H1 (cell line): Measurements from ENCODE around the gene CCDC127. TPM values are rescaled to one million over a fixed set of nuclear protein-coding genes. Genes with fewer than 3 reads are reported as not detected.

Experiments
- CTCF ChIA-PET: fragments of 300-600 bp; sonication (Branson Sonifier 250); formaldehyde crosslinking; loops from one replicate; lab custom pipeline; 2021; ENCODE audit not compliant: partially characterized antibody; lab: Charles Lee
- POLR2A ChIA-PET: fragments of 300-600 bp; sonication (Branson Sonifier 250); formaldehyde crosslinking; loops from one replicate; lab custom pipeline; 2021; ENCODE audit warnings: inconsistent platforms; ENCODE audit not compliant: partially characterized antibody; lab: Charles Lee
- DNase-seq, 2 experiments: peaks; one replicate each; pipeline versions ENCODE4 v3.0.0 to v3.0.0-alpha.2; 2010 to 2022; ENCODE audit warnings: low spot score in 2 of 2, low read depth in 1 of 2, mixed read lengths in 1 of 2
- FAIRE-seq: peaks from 2 replicates; lab custom pipeline; 2011; peaks lifted over from hg19 to GRCh38; lab: Jason Lieb, UNC
- H2AFZ ChIP-seq: 2 replicates; pipeline ENCODE4 v1.8.1; 2012; ENCODE audit warnings: low read length, inconsistent platforms
- H2AK5ac ChIP-seq: 2 replicates; pipeline ENCODE4 v1.6.1; 2013; ENCODE audit warnings: low read depth, low read length
- H2BK120ac ChIP-seq: replicated peaks from 2 replicates; pipeline ENCODE3; 2013; ENCODE audit warnings: low read depth, low read length, inconsistent platforms
- H2BK12ac ChIP-seq: 2 replicates; pipeline ENCODE4 v1.6.1; 2013; ENCODE audit warnings: low read depth, low read length
- H2BK15ac ChIP-seq: 2 replicates; pipeline ENCODE4 v1.6.1; 2013; ENCODE audit warnings: low read length
- H2BK20ac ChIP-seq: 2 replicates; pipeline ENCODE4 v1.6.1; 2013; ENCODE audit warnings: low read length
- H2BK5ac ChIP-seq: 2 replicates; pipeline ENCODE4 v1.6.1; 2013; ENCODE audit warnings: low read depth, low read length
- H3K14ac ChIP-seq: 2 replicates; pipeline ENCODE4 v1.6.1; 2013; ENCODE audit warnings: inconsistent platforms; ENCODE audit not compliant: insufficient read length
- H3K18ac ChIP-seq: 2 replicates; pipeline ENCODE4 v1.6.1; 2013; ENCODE audit warnings: low read length; ENCODE audit errors: extremely low read depth
- H3K23ac ChIP-seq: 2 replicates; pipeline ENCODE4 v1.6.1; 2013; ENCODE audit warnings: inconsistent platforms; ENCODE audit not compliant: insufficient read length
- H3K23me2 ChIP-seq: 2 replicates; pipeline ENCODE4 v1.6.1; 2013; ENCODE audit warnings: low read depth, low read length
- H3K27ac ChIP-seq: 2 replicates; pipeline ENCODE4 v1.6.1; 2011; ENCODE audit warnings: low read depth, low read length, inconsistent platforms
- H3K27me3 ChIP-seq, 4 experiments: replicated peaks in 1 of 4; 1 replicate in 1 of 4; 2 replicates in 3 of 4; pipeline versions ENCODE4 v1.6.1 to v1.8.1; 2011 to 2013; ENCODE audit warnings: low read length in 3 of 4, mild to moderate bottlenecking in 3 of 4, inconsistent platforms in 2 of 4, mixed read lengths in 2 of 4, moderate library complexity in 1 of 4; ENCODE audit not compliant: control insufficient read depth in 3 of 4, insufficient read depth in 3 of 4; ENCODE audit errors: extremely low read depth in 1 of 4
- H3K36me3 ChIP-seq, 4 experiments: 2 replicates each; pipeline versions ENCODE4 v1.6.1 to v1.8.1; 2011 to 2013; ENCODE audit warnings: mild to moderate bottlenecking in 4 of 4, low read length in 3 of 4, moderate library complexity in 2 of 4, control low read depth in 1 of 4, inconsistent platforms in 1 of 4; ENCODE audit not compliant: insufficient read depth in 4 of 4, control insufficient read depth in 2 of 4
- H3K4ac ChIP-seq: replicated peaks from 2 replicates; pipeline ENCODE3; 2013; ENCODE audit warnings: low read length, low read depth, mixed read lengths, inconsistent platforms; ENCODE audit not compliant: insufficient read length
- H3K4me1 ChIP-seq, 4 experiments: replicated peaks in 1 of 4; 1 replicate in 1 of 4; 2 replicates in 3 of 4; pipeline versions ENCODE4 v1.6.1 to v1.8.1; 2011 to 2013; ENCODE audit warnings: low read length in 3 of 4, inconsistent platforms in 2 of 4, mixed read lengths in 1 of 4; ENCODE audit not compliant: insufficient read depth in 4 of 4, control insufficient read depth in 3 of 4
- H3K4me2 ChIP-seq, 2 experiments: 2 replicates each; pipeline versions ENCODE4 v1.6.1 to v1.8.1; 2011 to 2013; ENCODE audit warnings: low read depth in 2 of 2, low read length in 2 of 2, control low read depth in 1 of 2, inconsistent platforms in 1 of 2, mild to moderate bottlenecking in 1 of 2; ENCODE audit not compliant: insufficient read depth in 1 of 2
- H3K4me3 ChIP-seq, 4 experiments: fragments of 200-600, 300-600 bp in 1 of 4; sonication (generic), shearing (Covaris generic), sonication (Bioruptor Twin) in 1 of 4; 2 replicates each; pipeline versions ENCODE4 v1.5.1 to v1.8.1; 2011 to 2016; ENCODE audit warnings: low read length in 4 of 4, low read depth in 3 of 4, control low read depth in 2 of 4, inconsistent platforms in 2 of 4, mild to moderate bottlenecking in 2 of 4, mixed read lengths in 1 of 4, moderate library complexity in 1 of 4; ENCODE audit not compliant: insufficient read depth in 2 of 4; ENCODE audit errors: extremely low read depth in 1 of 4
- H3K56ac ChIP-seq: replicated peaks from 2 replicates; pipeline ENCODE3; 2013; ENCODE audit warnings: low read depth, mild to moderate bottlenecking, mixed read lengths, low read length, inconsistent platforms; ENCODE audit not compliant: insufficient read length
- H3K79me1 ChIP-seq: 2 replicates; pipeline ENCODE4 v1.6.1; 2013; ENCODE audit warnings: low read depth, low read length, control low read depth
- H3K79me2 ChIP-seq, 2 experiments: 2 replicates each; pipeline versions ENCODE4 v1.6.1 to v1.8.1; 2012 to 2013; ENCODE audit warnings: low read length in 2 of 2, mild to moderate bottlenecking in 2 of 2, inconsistent platforms in 1 of 2; ENCODE audit not compliant: insufficient read depth in 2 of 2, control insufficient read depth in 1 of 2
- H3K9ac ChIP-seq, 4 experiments: replicated peaks in 1 of 4; 1 replicate in 1 of 4; 2 replicates in 3 of 4; pipeline versions ENCODE4 v1.6.1 to v1.8.1; 2011 to 2013; ENCODE audit warnings: low read depth in 3 of 4, low read length in 3 of 4, control low read depth in 2 of 4, mild to moderate bottlenecking in 2 of 4, moderate library complexity in 2 of 4, inconsistent platforms in 1 of 4; ENCODE audit errors: extremely low read depth in 1 of 4
- H3K9me3 ChIP-seq, 2 experiments: 2 replicates each; pipeline versions ENCODE4 v1.6.1 to v1.8.1; 2012 to 2013; ENCODE audit warnings: mild to moderate bottlenecking in 2 of 2, moderate library complexity in 2 of 2, control low read depth in 1 of 2, inconsistent platforms in 1 of 2, low read depth in 1 of 2, low read length in 1 of 2, mixed read lengths in 1 of 2; ENCODE audit not compliant: insufficient read depth in 2 of 2
- H4K20me1 ChIP-seq, 2 experiments: replicated peaks in 1 of 2; 2 replicates each; pipeline versions ENCODE3 to v1.8.1; 2011 to 2013; ENCODE audit warnings: inconsistent platforms in 2 of 2, low read length in 2 of 2, mild to moderate bottlenecking in 1 of 2; ENCODE audit not compliant: insufficient read depth in 2 of 2, control insufficient read depth in 1 of 2
- H4K5ac ChIP-seq: 2 replicates; pipeline ENCODE4 v1.6.1; 2013; ENCODE audit warnings: low read length, low read depth, mixed read lengths, inconsistent platforms; ENCODE audit not compliant: insufficient read length
- H4K8ac ChIP-seq: 2 replicates; pipeline ENCODE4 v1.8.0; 2013; ENCODE audit warnings: mild to moderate bottlenecking, moderate library complexity, low read length, inconsistent platforms; ENCODE audit not compliant: insufficient read depth; ENCODE audit errors: extremely low read depth
- H4K91ac ChIP-seq: replicated peaks from 2 replicates; pipeline ENCODE3; 2013; ENCODE audit warnings: low read length, mixed read lengths, inconsistent platforms; ENCODE audit not compliant: insufficient read length
- ZNF274 ChIP-seq: IDR thresholded peaks from 2 replicates; pipeline ENCODE4 v1.7.0; 2012; ENCODE audit warnings: low read length, borderline replicate concordance; ENCODE audit errors: extremely low read depth
- WGBS, 2 experiments: shearing (Covaris generic) in 1 of 2; methylation state at CpG; one replicate each; pipeline versions ENCODE4 v1.1.6 to v1.1.7; 2013 to 2015; ENCODE audit warnings: low lambda C conversion rate in 2 of 2, mixed read lengths in 2 of 2, inconsistent platforms in 1 of 2, low coverage in 1 of 2, missing lambda C conversion rate in 1 of 2; ENCODE audit not compliant: insufficient replicate concordance in 2 of 2, insufficient coverage in 1 of 2, insufficient read length in 1 of 2; ENCODE audit errors: extremely low coverage in 1 of 2, missing lambda C conversion rate in 1 of 2; 5-methylcytosine and 5-hydroxymethylcytosine counted together
- polyA plus RNA-seq, 7 experiments: library from polyadenylated mRNA; depleted of rRNA in 3 of 7; stranded (reverse) in 5 of 7; unstranded in 2 of 7; fragments of >200 nt in 5 of 7; fragments of 200-250 nt in 2 of 7; gene quantifications; 1 replicate in 5 of 7; 2 replicates in 1 of 7; 4 replicates in 1 of 7; pipeline versions ENCODE4 v1.2.1 to v1.2.3, GENCODE V29; 2011 to 2013; ENCODE audit warnings: missing spikeins in 2 of 7, mixed read lengths in 2 of 7
- total RNA-seq: library from RNA; stranded (reverse); fragmentation: NEBNext Ultra II Directional; extraction: Animal tissue kit (Norgen Biotek cat#: 25700); gene quantifications from 2 replicates; pipeline ENCODE4 v1.2.1, GENCODE V29; 2021

The CCDC127 gene
- total and polyA plus RNA-seq, 2 of the 8 experiments (the other 6 are each of a cell fraction or from before 2014, with no cell fraction given): 2.9 to 8.0 TPM

GRCh38 chr5:207599-207998 lies 10.4 kb downstream of the CCDC127 start:
- no peak overlapping the region for H3K23ac ChIP-seq
- 88% methylated on average over 14 of the region's 14 CpGs; no CpG with 5 or more reads in 1 of the 2 experiments for WGBS, 2 experiments
- peaks cover 2 to 16% (median 10%) of the 10 kb centered on the region in 4 experiments for H3K36me3 ChIP-seq
- no peak overlapping the region for H3K4me2 ChIP-seq
- H2BK12ac ChIP-seq: no peak overlapping the region
- H2BK120ac ChIP-seq: no peak overlapping the region
- H3K9me3 ChIP-seq: no peaks in the 10 kb centered on the region
- no peak overlapping the region for H3K18ac ChIP-seq
- no peak overlapping the region for H2BK5ac ChIP-seq
- H3K56ac ChIP-seq: no peak overlapping the region
- no peak overlapping the region for H4K8ac ChIP-seq
- H3K27me3 ChIP-seq: no peaks in the 10 kb centered on the region
- no peak overlapping the region for H2AFZ ChIP-seq
- no peak overlapping the region for H4K5ac ChIP-seq
- no peaks in the 10 kb centered on the region; a peak in 1 of 7 replicates for H3K4me1 ChIP-seq
- no peak overlapping the region for H4K91ac ChIP-seq
- H3K79me2 ChIP-seq: peaks cover 6 to 32% of the 10 kb centered on the region in 2 experiments; a peak in 3 of 4 replicates
- H3K79me1 ChIP-seq: no peaks in the 10 kb centered on the region; the same call in 1 of the 2 replicates
- H3K9ac ChIP-seq: no peak overlapping the region; a peak in 1 of 7 replicates
- no peak for TF ChIP-seq ZNF274
- H2AK5ac ChIP-seq: no peak overlapping the region
- DNase-seq: no peak
- no peak overlapping the region for H2BK15ac ChIP-seq
- no peak overlapping the region for H3K4ac ChIP-seq
- ChIA-PET POLR2A (interaction anchor here (1.0 to 2.1 kb wide), 2 partner anchors 11 to 14 kb away, joined by 4 to 8 read pairs; partner anchors contain the start of genes CCDC127 and SDHA), CTCF (interaction anchor here (0.6 to 1.5 kb wide), 4 partner anchors 10 to 226 kb away, joined by 3 to 4 read pairs (median 3); partner anchors contain the start of genes CCDC127 and SDHA)
- peaks cover 1% of the 10 kb centered on the region; the same call in 1 of the 2 replicates for H3K23me2 ChIP-seq
- no peak overlapping the region for H3K14ac ChIP-seq
- no peak overlapping the region for H2BK20ac ChIP-seq
- no peak overlapping the region for H3K4me3 ChIP-seq
- FAIRE-seq: no peak
- H4K20me1 ChIP-seq: peaks cover 4 to 26% of the 10 kb centered on the region in 2 experiments
- H3K27ac ChIP-seq: no peak overlapping the region
